GM12865 (cell line): Measurements from ENCODE around the gene ECSIT.

Experiments used
- DNase-seq: peaks from one replicate; pipeline ENCODE4 v3.0.0; 2010; ENCODE audit warnings: low read depth
- H3K4me3 ChIP-seq: 2 replicates; pipeline ENCODE4 v1.5.1; 2011; ENCODE audit warnings: mild to moderate bottlenecking, low read depth, low read length, control low read depth
- TF ChIP-seq, protein P1 (sequence below): IDR thresholded peaks from 2 replicates; pipeline ENCODE4 v1.5.1; 2011; ENCODE audit warnings: low read length, control low read depth, low read depth, inconsistent platforms; ENCODE audit not compliant: insufficient read depth; ENCODE audit errors: missing control alignments

Gene ECSIT

DNA sequence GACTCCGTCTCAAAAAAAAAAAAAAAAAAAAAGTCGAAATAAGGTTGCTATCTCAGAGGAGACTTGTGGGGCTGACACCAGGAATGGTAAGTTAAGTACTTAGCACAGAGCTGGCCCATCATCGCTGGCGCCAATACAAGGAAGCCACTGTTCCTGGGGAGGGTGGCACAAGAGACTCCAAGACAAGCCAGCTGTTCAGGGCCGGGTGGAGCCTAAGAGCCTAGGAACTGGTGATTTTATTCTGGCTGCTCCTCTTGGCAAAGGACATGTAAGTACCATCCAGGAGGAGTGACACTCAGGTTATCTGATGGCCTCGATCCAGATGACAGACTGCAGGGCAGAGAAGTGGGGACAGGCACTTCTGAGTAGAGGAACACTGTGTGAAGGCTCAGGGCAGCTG lies 26.3 kb upstream of the ECSIT start:
- TF ChIP-seq, protein P1, sequence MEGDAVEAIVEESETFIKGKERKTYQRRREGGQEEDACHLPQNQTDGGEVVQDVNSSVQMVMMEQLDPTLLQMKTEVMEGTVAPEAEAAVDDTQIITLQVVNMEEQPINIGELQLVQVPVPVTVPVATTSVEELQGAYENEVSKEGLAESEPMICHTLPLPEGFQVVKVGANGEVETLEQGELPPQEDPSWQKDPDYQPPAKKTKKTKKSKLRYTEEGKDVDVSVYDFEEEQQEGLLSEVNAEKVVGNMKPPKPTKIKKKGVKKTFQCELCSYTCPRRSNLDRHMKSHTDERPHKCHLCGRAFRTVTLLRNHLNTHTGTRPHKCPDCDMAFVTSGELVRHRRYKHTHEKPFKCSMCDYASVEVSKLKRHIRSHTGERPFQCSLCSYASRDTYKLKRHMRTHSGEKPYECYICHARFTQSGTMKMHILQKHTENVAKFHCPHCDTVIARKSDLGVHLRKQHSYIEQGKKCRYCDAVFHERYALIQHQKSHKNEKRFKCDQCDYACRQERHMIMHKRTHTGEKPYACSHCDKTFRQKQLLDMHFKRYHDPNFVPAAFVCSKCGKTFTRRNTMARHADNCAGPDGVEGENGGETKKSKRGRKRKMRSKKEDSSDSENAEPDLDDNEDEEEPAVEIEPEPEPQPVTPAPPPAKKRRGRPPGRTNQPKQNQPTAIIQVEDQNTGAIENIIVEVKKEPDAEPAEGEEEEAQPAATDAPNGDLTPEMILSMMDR, result no peak
- no peak for DNase-seq

DNA sequence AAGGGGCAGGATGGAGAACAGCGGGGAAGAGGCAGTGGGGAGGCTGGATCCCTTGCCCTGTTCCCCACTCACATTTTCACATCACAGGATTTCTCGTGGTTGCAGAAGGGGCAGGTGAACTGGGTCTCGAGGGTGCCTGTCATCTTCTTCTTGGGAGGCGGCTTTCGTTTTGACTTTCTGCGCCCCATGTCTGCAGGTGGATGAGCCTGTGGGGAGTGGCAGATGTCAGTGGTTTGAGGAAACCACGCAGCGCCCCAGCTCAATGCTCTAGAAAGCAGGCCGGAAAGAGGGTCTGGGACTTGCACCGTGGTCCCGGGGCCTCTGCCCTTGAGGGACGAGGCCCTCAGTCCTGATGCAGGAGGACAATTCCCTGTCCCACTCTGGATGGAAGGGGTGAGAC lies 25.2 kb upstream of the ECSIT start:
- peak; percentile 83 for DNase-seq
- TF ChIP-seq, protein P1, result no peak
- H3K4me3 ChIP-seq, result no peak overlapping the region

More for the DNA sequence above, 26.3 kb upstream of the ECSIT start:
- H3K4me3 ChIP-seq, result no peak overlapping the region

DNA sequence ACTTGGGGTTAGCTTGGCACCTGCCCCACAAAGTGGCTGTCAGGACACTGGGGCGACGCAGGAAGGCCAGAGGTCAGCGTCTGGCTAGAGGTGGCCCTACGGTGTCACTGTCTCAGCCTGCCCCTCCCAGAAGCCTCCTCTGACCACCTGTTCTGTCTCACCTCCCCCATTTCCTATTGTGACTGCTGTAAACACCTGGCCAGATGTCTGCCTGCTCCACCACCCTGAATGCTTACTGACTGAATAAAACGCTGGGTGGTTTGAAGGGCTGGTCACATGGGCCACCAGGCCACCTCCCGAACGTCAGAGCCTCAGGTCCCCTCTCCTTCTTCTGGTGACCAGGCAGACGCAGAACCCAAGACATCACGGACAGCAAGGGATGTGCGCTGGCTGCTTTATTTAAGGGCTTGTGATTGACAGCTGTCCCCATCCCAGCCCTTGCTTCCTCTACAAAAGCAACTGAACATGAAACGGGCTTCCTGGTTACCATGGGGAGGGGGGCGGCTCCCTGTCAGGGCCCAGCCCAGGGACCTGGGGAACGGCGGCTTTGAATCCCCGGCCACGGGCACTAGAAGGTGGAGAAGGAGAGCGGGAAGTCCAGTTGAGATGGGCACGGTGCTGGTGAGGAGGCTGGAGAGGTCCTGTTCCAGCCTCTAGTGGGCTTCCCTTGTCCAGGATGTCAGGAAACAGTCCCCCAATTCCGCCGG lies 23.9 kb upstream of the ECSIT start:
- no peak for DNase-seq
- TF ChIP-seq, protein P1, result no peak
- H3K4me3 ChIP-seq, result no peak overlapping the region

DNA sequence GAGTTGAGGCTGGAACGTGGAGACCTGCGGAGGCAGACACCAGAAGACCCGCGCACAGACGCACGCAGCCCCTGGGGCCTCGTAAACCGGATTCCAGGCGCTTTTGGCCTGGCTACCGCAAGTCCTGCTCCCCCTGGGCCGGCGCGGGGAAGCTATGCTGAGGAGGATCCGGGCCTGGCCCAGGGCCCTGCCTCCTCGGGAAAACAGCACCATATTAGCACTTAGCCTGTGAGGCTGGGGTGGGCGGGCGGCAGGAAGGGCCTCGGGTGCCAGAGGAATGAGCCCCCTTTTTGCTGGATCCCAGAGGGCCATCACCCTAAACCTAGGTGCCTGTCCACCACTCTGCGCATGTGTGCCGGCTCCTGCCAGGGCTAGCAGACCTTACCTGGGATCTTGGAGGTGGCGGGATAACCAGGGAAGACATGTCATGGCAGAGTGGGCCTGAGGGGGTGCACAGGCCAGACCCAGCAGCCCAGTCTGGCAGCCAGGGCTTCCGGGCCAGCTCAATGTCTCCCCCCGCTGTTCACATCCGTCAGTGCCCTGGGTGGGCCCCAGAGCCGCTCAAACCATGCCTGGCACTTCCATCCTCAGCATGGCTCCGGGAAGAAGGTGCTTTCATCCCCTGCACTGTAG lies 22.8 kb upstream of the ECSIT start:
- no peak for DNase-seq
- TF ChIP-seq, protein P1, result peak; percentile 37
- no peak overlapping the region for H3K4me3 ChIP-seq

DNA sequence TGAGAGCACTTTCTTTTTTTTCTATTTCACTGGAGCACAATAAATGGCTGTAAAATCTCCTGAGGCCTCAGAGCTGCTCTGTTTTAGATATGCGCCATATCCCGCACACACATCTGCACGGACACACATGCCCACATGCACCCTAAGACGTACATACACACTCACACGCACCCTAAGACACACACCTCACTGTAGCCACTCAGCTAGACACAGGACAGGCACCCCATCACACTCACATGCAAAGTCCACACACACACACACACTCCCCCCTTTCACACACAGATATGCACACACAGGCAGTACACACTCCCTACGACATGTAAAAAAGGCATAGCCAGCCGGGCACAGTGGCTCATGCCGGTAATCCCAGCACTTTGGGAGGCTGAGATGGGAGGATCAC lies 21.3 kb upstream of the ECSIT start:
- TF ChIP-seq, protein P1, result no peak
- DNase-seq, result no peak
- no peak overlapping the region for H3K4me3 ChIP-seq

DNA sequence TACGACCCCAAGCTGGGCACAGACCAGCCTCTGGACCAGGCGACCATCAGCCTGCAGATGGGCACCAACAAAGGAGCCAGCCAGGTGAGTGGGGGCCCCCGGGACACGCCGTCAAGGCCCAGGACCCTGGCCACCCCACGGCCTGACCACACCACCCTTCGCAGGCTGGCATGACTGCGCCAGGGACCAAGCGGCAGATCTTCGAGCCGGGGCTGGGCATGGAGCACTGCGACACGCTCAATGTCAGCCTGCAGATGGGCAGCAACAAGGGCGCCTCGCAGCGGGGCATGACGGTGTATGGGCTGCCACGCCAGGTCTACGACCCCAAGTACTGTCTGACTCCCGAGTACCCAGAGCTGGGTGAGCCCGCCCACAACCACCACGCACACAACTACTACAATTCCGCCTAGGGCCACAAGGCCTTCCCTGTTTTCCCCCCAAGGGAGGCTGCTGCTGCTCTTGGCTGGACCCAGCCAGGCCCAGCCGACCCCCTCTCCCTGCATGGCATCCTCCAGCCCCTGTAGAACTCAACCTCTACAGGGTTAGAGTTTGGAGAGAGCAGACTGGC lies 20.5 kb upstream of the ECSIT start:
- no peak overlapping the region for H3K4me3 ChIP-seq
- no peak for DNase-seq
- TF ChIP-seq, protein P1, result no peak
